HL-60/S4 treated with phorbol 12-myristate 13-acetate at 8.2 ng/mL for 4 days and 3 days (cell line): ENCODE data around the gene DLK2.

ENCODE experiments used
- in situ Hi-C: fragments of 300-500 bp; cut with MboI; formaldehyde crosslinking; loops from 2 replicates; pipeline ENCODE4 v1.15.0; 2022; ENCODE audit warnings: low sequenced_read_pairs

Gene DLK2

GRCh38 chr6:43454290-43454695 lies 1.1 kb downstream of the DLK2 start:
- in situ Hi-C loops: no loop called here

- in situ Hi-C loops: no loop called here
Observed at GRCh38 chr6:43453831-43454230, 1.5 kb downstream of the DLK2 start.

- in situ Hi-C loops: no loop called here
Observed at GRCh38 chr6:43452896-43453295, 2.5 kb downstream of the DLK2 start.

- in situ Hi-C loops: no loop called here
Observed at GRCh38 chr6:43451939-43452338, 3.4 kb downstream of the DLK2 start.

- in situ Hi-C loops: no loop called here
Observed at GRCh38 chr6:43451348-43451747, 4.0 kb downstream of the DLK2 start.

GRCh38 chr6:43450699-43451131 lies 4.6 kb downstream of the DLK2 start:
- in situ Hi-C loops: no loop called here

- in situ Hi-C loops: no loop called here
Observed at GRCh38 chr6:43448916-43449315, 6.4 kb downstream of the DLK2 start.

GRCh38 chr6:43447604-43448003 lies 7.7 kb downstream of the DLK2 start:
- in situ Hi-C loops: no loop called here

- in situ Hi-C loops: no loop called here
Observed at GRCh38 chr6:43445576-43445975, 9.8 kb downstream of the DLK2 start.

- in situ Hi-C loops: no loop called here
Observed at GRCh38 chr6:43444582-43444981, 10.8 kb downstream of the DLK2 start.

GRCh38 chr6:43444036-43444435 lies 11.3 kb downstream of the DLK2 start:
- in situ Hi-C loops: no loop called here

GRCh38 chr6:43442935-43443334 lies 12.4 kb downstream of the DLK2 start:
- in situ Hi-C loops: no loop called here

GRCh38 chr6:43437700-43438099 lies 17.6 kb downstream of the DLK2 start:
- in situ Hi-C loops: no loop called here

- in situ Hi-C loops: no loop called here
Observed at GRCh38 chr6:43436577-43437282, 18.6 kb downstream of the DLK2 start.

GRCh38 chr6:43435682-43436437 lies 19.5 kb downstream of the DLK2 start:
- in situ Hi-C loops: no loop called here

GRCh38 chr6:43434943-43435342 lies 20.4 kb downstream of the DLK2 start:
- in situ Hi-C loops: no loop called here

GRCh38 chr6:43434001-43434840 lies 21.1 kb downstream of the DLK2 start:
- in situ Hi-C loops: no loop called here

- in situ Hi-C loops: no loop called here
Observed at GRCh38 chr6:43433148-43433547, 22.2 kb downstream of the DLK2 start.

GRCh38 chr6:43432009-43432945 lies 23.1 kb downstream of the DLK2 start:
- in situ Hi-C loops: no loop called here

GRCh38 chr6:43428874-43429273 lies 26.5 kb downstream of the DLK2 start:
- in situ Hi-C loops: no loop called here
